HG03439 (cell line): ENCODE results near the gene CYP51A1.
"Not testable (repeated sequence)": the region's sequence is repeated elsewhere in the genome, so short reads cannot be mapped to it uniquely, and the experiment has no call there.

Source experiments
- ATAC-seq: cut with Tn5 transposase; IDR thresholded peaks from one replicate; pipeline ENCODE4 v1.9.1; 2021; ENCODE audit warnings: mild to moderate bottlenecking, moderate library complexity; ENCODE audit not compliant: unreplicated experiment

Gene CYP51A1

GRCh38 chr7:92134271-92135051 is at the start of gene CYP51A1:
Gene CYP51A1 (minus strand): TSS chr7:92134477. CDS start chr7:92134364, 113 bp downstream.
- peak; percentile 86 for ATAC-seq

- peak; percentile 100 for ATAC-seq
Observed at GRCh38 chr7:92178928-92179924, 44.9 kb upstream of the CYP51A1 start, which contains the start of gene LRRD1. Gene LRRD1 (minus strand): TSS chr7:92179142. CDS start chr7:92165202, 13,940 bp downstream.

GRCh38 chr7:92177362-92177761 is 43.1 kb upstream of the CYP51A1 start:
- ATAC-seq = no peak

DNA sequence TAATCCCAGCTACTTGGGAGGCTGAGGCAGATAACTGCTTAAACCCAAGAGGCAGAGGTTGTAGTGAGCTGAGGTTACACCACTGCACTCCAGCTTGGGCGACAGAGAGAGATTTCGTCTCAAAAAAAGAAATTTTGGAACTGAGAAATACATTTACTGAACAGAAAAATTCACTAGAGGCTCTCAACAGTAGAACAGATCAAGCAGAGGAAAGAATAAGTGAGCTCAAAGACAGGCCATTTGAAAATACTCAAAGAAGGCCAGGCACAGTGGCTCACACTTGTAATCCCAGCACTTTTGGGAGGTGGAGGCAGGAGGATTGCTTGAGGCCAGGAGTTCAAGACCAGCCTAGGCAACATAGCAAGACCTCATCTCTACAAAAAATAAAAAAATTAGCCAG is 35.3 kb upstream of the CYP51A1 start:
- ATAC-seq = not testable (repeated sequence)

DNA sequence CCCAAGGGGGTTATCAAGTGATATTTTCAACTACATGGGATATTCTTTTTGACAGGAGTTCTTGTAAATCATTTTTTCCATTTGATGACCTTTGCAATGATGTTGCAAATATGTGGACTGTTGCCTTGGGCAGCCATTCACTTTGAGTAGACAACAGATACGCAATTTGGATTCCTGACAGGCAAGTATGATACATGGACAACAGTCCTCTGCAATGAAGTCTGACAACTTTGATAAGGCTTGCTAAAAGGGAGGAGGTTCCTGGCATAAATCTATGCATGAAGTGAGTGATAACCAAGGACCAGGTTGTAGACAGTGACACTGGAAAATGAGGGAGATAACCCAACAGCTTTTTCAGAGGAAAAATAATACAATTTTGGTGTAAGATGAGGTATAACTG is 27.0 kb upstream of the CYP51A1 start:
- no peak for ATAC-seq

DNA sequence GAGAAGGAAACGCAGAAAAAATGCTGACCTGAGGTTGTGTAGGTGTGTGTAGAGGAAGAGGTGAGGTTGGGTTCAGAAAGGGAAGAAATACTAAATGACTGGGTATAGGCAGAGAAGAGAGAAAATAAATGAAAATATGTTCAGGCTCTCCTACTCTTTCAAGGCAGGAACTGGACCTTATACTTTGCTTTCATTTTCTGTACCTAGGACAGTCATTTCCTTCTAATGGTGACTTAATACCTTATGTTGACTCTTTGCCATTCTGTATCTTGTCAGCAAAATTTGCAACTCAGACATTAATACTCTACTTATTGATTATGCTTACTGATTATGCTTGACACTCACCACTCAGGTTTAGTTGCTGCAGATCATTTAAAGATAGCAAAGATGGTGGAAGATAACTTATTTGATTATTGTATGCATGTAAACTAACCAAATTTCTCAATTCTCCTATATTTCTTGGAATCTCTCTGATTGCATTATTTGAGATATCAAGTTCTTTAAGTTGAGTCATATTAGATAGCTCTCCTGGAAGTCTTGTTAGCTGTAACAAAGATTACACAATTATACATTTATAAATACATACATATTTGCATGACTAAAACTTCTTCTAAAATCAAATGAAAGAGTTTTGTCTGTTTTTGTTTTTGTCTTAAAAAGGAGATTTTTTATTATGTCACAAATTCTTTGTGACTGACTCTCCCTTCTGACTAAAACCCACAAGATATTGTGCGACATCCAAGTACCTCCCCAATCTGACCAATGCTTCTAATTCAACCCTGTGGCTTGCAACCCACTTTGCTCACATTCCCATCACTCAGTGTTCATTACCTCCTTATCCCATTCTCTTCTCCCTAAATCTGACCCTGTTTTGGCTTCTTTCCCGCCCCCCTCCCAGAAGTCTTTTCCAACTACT is 24.6 kb upstream of the CYP51A1 start:
- no peak for ATAC-seq

DNA sequence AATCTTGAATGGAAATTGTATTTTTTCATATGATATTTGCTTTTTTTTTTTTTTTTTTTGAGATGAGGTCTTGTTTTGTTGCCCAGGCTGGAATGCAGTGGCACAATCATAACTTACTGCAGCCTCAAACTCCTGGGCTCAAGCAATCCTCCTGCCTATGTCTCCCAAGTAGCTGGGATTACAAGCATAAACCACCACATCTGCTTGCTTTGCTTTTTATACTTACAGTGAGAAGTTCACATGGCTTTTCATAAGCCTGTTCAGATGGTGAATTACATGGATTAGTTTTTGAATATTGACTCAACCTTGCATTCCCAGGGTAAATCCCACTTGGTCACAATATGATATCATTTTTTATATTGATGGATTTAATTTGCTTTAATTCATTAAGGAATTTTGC is 22.7 kb upstream of the CYP51A1 start:
- ATAC-seq = no peak

- ATAC-seq = no peak
Observed at GRCh38 chr7:92155108-92155739, 20.9 kb upstream of the CYP51A1 start.

DNA sequence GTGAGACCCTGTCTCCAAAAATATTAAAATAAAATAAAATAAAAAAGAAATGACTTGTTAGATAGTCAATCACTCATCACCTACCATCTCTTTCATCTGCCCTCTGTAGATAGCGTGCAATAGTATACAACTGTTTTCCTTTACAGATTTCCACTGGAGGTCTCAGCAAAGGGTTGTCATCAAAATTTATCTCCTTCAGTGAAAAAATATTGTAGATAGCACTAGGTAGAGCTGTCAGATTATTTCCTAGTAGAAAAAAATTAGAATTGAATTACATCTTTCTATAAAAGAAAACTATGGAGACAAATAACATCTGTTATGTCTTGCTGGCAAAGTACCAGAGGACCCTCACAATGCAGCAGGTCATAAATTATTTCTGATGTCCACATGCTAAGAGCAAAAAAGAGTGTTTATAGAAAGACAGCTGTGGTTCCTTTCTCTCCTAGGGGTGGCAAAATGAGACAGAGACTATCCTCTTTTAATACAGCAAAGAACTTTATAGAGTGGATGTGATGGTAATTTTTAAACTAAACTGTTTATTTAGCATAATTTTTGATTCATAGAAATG is 16.3 kb upstream of the CYP51A1 start:
- ATAC-seq = no peak

DNA sequence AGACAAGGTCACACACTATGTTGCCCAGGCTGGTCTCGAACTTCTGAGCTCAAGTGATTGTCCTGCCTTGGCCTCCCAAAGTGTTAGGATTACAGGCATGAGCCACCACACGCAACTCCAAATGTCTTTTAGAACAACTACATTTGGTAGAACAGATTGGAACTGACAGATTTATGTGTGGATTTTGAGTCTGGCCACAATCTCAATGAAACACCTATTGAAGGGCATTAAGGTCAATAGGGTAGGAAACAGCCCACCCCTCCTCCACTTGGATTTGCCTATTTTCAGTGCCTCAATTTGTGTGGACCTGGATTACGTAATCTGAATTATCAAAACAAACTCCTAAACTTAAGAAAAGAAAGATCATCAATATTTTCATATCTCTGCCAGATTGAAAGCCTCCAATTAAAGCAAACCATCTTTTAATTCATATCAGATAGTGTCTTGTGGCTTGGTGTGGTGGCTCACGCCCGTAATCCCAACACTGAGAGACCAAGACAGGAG is 15.5 kb upstream of the CYP51A1 start:
- ATAC-seq = no peak

- not testable (repeated sequence) for ATAC-seq
Observed at GRCh38 chr7:92143192-92143880, 9.1 kb upstream of the CYP51A1 start.

- ATAC-seq = not testable (repeated sequence)
Observed at GRCh38 chr7:92142791-92143190, 8.5 kb upstream of the CYP51A1 start.

DNA sequence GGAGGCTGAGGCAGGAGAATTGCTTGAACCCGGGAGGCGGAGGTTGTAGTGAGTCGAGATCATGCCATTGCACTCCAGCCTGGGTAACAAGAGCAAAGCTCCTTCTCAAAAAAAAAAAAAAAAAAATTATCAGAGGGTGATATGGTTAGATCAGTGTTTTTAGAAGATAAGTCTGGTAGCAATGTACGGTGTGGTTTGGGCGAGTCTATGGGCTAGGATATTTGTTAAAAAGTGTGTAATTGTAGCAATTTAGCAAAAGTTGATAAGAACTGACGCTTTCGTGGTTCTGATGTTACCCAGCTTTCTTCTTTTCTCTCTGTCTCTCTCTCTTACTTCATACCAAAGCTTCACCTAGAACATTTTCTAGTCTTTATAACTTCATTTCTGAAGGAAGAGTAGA is 6.9 kb upstream of the CYP51A1 start:
- no peak for ATAC-seq

- no peak for ATAC-seq
Observed at GRCh38 chr7:92137557-92137956, 3.3 kb upstream of the CYP51A1 start.

DNA sequence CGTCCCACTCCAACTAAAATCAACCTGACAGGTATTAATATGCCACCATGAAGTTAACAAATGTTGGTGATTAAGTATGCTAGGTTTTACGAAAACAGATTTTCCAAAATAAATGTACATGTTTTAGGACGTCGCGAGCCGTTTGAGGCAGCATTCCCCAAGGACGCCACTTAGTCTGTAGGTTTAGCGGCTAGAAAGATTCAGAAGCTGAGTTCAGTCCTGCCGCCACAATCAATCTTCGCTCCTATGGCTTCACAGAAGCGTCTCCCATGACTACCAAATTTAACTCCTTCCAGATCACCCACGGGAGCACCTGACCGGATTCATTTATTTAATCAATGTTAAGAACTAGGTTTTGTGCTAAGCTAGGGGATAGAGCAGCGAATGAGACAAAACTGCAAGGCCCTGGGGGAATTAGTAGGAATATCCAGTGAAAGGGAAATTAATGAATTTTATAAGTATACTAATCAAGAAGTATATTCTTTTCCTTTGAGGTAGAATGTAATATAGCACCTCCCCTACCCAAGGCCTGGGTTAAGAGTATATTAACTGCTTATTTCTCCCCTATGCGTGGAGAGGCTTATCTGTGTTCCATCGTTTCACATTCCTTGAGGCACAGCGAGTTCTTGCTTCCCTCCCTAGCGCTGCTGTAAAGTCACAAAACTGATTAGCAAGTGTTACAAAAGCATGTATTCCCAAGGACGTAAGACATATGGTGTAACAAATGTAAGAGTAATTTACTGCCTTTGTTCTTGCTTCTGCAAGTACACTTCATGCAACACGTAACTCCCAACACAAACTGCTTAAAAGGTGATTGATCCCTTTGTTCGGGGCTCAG is 994 bp upstream of the CYP51A1 start:
- ATAC-seq = no peak

GRCh38 chr7:92133737-92134270 is 473 bp downstream of the CYP51A1 start:
- peak; percentile 35 for ATAC-seq

DNA sequence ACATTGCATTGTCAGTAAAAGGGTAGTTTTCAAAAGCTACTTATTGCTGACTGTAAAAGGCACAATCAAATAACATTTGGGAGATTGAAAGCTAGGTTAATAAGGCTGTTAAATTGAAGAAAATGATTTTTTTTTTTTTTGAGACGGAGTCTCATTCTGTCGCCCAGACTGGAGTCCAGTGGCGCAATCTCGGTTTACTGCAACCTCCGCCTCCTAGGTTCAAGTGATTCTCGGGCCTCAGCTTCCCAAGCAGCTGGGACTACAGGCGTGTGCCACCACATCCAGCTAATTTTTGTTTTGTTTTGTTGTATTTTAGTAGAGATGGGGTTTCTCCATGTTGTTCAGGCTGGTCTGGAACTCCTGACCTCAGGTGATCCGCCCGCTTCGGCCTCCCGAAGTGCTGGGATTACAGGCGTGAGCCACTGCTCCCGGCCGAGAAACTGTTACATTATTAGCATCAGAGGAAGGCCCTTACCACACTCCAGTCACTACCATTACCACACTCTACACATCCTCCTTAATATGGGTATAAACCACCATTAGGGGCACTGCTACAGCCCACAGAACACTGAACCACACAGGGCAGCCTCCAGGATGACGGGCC is 1.0 kb downstream of the CYP51A1 start:
- peak; percentile 17 for ATAC-seq
